OCI-LY3 (cell line): ENCODE measurements around the gene MAP1B.

Experiments
- CTCF ChIP-seq: fragments of 200-600, 300-600 bp; sonication (generic); IDR thresholded peaks from 2 replicates; pipeline ENCODE4 v1.5.1; 2014; ENCODE audit warnings: antibody characterized with exemption, low read length, low read depth
- EZH2phosphoT487 ChIP-seq: fragments of 200-600 bp; shearing (Covaris generic); IDR thresholded peaks from 2 replicates; pipeline ENCODE4 v1.6.1; 2018; ENCODE audit warnings: antibody characterized with exemption, mixed run types, low read depth

DNA sequence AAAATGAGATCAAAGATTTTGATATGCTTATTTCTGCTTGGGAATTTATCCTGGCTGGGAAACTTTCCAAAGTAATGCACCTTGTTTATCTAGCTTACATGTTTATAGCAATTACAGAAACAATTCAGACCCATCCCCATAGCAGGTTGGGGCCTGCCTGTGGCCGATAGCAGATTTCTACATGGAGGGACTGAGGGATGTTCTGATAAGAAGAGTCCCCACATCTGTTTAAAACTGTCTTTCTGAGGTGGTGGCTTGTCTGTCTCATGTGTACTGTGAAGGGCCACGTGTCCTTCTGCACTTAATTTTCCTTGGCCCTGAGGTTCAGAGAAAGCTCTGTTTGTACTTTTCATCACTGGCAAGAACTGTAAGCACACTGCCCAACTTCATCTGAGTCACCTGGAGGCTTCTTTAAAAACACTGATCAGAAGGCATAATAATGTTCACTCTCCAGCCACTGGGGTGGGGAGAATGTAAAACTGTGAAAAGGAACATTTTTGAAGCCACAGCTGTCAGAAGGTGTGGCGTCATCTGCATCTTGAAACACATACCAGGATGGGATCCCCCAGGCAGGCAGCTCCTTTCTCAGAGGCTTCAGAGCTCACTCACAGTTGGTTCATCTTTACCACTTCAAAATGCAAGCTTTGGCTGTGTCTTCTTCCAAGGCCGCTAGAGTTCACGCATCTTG, 80.3 kb downstream of the MAP1B start:
- no peak for TF ChIP-seq CTCF
- no peak for TF ChIP-seq EZH2phosphoT487
